HEK293T (cell line): ENCODE results near the gene RCAN2.

Experiments
- ARNT ChIP-seq: fragments of 450-650 bp; IDR thresholded peaks from 2 replicates; pipeline ENCODE4 v1.6.1; 2017; ENCODE audit warnings: mild to moderate bottlenecking
- FOXK2 ChIP-seq: fragments of 450-650 bp; IDR thresholded peaks from 2 replicates; pipeline ENCODE4 v1.6.1; 2016; ENCODE audit warnings: mild to moderate bottlenecking
- L3MBTL2 ChIP-seq: fragments of 450-650 bp; conservative IDR thresholded peaks from 2 replicates; pipeline ENCODE4 v1.6.1; 2016; ENCODE audit warnings: mild to moderate bottlenecking
- SP1 ChIP-seq: fragments of 450-650 bp; IDR thresholded peaks from 2 replicates; pipeline ENCODE4 v1.6.1; 2017
- SUZ12 ChIP-seq: fragments of 450-650 bp; IDR thresholded peaks from 2 replicates; pipeline ENCODE4 v1.6.1; 2016; ENCODE audit warnings: mild to moderate bottlenecking
- TARDBP ChIP-seq: fragments of 450-650 bp; IDR thresholded peaks from 2 replicates; pipeline ENCODE4 v1.6.1; 2016
- ZNF384 ChIP-seq: fragments of 450-650 bp; IDR thresholded peaks from 2 replicates; pipeline ENCODE4 v1.6.1; 2016

DNA sequence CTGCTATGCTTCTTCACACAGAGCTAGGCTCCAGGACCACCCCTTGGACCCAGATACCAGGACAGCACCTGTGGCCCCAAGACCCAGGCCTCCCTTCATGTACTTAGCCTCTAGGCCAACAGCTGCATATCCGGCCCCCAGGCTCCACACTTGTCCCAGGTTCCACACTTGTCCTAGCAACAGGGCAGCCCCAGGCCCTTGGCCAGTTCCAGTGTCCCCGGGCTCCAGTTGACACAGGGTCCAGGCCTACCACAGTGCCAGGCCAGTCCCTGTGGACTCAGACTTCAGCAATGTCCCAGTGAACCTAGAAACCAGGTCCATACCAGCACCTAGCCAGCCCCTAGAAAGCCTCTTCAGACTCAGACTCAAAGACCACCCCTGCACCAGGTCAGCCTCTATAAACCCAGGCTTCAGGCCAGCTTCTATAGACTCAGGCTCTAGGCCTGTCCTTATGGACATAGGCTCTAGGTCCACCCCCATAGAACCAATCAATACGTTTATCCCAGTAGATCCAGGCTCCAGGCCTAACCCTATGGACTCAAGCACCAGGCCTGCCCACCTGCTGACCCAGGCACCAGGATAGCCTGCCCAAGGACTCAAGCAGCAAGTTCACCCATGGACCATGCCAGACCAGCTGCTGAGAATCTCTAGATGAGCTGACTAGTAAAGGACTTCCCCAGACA, 46.3 kb downstream of the RCAN2 start:
- TF ChIP-seq L3MBTL2 (no peak), TARDBP (no peak), FOXK2 (no peak), SP1 (no peak), ZNF384 (no peak), ARNT (no peak), SUZ12 (no peak)
